ENCODE data around the gene LRTM2. TPM values are rescaled to one million over a fixed set of nuclear protein-coding genes. Genes with fewer than 3 reads are reported as not detected.

Gene LRTM2
- total RNA-seq, 1 experiment from 2014 or later = not detected

- Histone ChIP-seq H3K27ac (no peak overlapping the region), H3K4me1 (replicated peaks; ENCODE audit: insufficient read depth) (peaks cover 21% of the 10 kb centered on the region), H3K79me2 (ENCODE audit: low read depth) (no peaks in the 10 kb centered on the region), H3K4me3 (no peak overlapping the region), H3K27me3 (ENCODE audit: insufficient read depth, low read depth) (peaks cover 98% of the 10 kb centered on the region), H3F3A (ENCODE audit: insufficient read depth, low read depth) (no peaks in the 10 kb centered on the region; the same call in 1 of the 2 replicates), H3K9me2 (ENCODE audit: insufficient read depth) (no peaks in the 10 kb centered on the region), H3K4me2 (peak overlapping the region; percentile 49), H3K9me3 (ENCODE audit: insufficient read depth, low read depth) (no peaks in the 10 kb centered on the region), H4K20me1 (ENCODE audit: insufficient read depth) (peaks cover 3% of the 10 kb centered on the region; the same call in 1 of the 2 replicates), H2AFZ (no peak overlapping the region), H3K36me3 (ENCODE audit: low read depth) (no peaks in the 10 kb centered on the region)
- CTCF ChIA-PET = interaction anchor here (0.5 kb wide), 2 partner anchors 184 to 817 kb away, joined by 3 to 5 read pairs; no protein-coding TSS in a partner anchor
- POLR2A ChIA-PET (ENCODE audit: unreplicated experiment) = interaction anchor here (0.7 kb wide), 1 partner anchor 18 kb away, joined by 3 read pairs; no protein-coding TSS in a partner anchor
- intact Hi-C loops (cut with micrococcal nuclease; ENCODE audit: unreplicated experiment) = no loop called here
- peak; percentile 55 to 57 for DNase-seq
- no TSS peak for BruUV-seq (replicated peaks)
- no peak for TF ChIP-seq EZH2 (IDR thresholded peaks at IDR 0.05; ENCODE audit: low read depth)
- TF ChIP-seq, protein P1, sequence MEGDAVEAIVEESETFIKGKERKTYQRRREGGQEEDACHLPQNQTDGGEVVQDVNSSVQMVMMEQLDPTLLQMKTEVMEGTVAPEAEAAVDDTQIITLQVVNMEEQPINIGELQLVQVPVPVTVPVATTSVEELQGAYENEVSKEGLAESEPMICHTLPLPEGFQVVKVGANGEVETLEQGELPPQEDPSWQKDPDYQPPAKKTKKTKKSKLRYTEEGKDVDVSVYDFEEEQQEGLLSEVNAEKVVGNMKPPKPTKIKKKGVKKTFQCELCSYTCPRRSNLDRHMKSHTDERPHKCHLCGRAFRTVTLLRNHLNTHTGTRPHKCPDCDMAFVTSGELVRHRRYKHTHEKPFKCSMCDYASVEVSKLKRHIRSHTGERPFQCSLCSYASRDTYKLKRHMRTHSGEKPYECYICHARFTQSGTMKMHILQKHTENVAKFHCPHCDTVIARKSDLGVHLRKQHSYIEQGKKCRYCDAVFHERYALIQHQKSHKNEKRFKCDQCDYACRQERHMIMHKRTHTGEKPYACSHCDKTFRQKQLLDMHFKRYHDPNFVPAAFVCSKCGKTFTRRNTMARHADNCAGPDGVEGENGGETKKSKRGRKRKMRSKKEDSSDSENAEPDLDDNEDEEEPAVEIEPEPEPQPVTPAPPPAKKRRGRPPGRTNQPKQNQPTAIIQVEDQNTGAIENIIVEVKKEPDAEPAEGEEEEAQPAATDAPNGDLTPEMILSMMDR (conservative IDR thresholded peaks at IDR 0.05) = no peak
Observed at GRCh38 chr12:1836854-1837421, 16.6 kb downstream of the LRTM2 start.

DNA sequence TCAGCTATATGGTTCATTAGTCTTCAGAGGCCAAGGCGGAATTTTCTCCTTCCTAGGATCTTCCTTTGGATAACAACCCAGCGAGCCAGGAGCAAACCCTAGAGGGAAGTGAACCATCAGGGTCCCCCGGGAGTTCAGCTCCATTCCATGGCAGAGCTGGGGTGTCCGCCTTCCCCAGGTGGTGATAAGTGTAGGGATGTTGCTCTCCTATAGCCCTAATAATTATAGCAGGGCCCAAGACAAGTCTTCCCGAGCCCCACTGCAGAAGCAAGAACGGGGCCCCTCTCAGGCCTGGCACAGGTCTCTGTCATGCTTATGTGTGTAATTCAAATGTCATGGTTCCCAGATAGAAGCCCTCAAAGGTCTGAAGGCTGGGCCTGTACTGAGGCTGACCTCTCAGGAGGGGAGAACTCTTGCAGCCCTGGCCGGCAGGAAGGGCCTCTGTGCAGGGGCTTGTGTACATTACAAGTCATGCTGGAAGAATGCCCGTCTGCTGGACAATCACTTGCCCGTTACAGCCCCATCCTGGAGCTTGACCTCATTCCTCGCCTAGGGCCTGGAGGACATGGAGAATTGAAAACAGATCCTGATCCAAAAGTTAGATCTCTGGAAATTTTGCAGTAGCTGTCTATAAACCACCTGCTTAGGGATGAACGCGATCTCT, 17.3 kb downstream of the LRTM2 start:
- H3K27me3 ChIP-seq (ENCODE audit: insufficient read depth, low read depth) = peaks cover 97% of the 10 kb centered on the region
- POLR2A ChIA-PET (ENCODE audit: unreplicated experiment) = no interaction called here
- H3F3A ChIP-seq (ENCODE audit: insufficient read depth, low read depth) = no peaks in the 10 kb centered on the region; the same call in 1 of the 2 replicates
- no peak overlapping the region; the same call in 1 of the 2 replicates for H3K4me2 ChIP-seq
- peaks cover 3% of the 10 kb centered on the region; the same call in 1 of the 2 replicates for H4K20me1 ChIP-seq (ENCODE audit: insufficient read depth)
- H3K36me3 ChIP-seq (ENCODE audit: low read depth) = no peaks in the 10 kb centered on the region
- no peaks in the 10 kb centered on the region for H3K9me2 ChIP-seq (ENCODE audit: insufficient read depth)
- no peak for DNase-seq
- CTCF ChIA-PET = no interaction called here
- no peak overlapping the region for H2AFZ ChIP-seq
- BruUV-seq (replicated peaks) = no TSS peak
- H3K4me1 ChIP-seq (replicated peaks; ENCODE audit: insufficient read depth) = peaks cover 21% of the 10 kb centered on the region
- no peaks in the 10 kb centered on the region for H3K79me2 ChIP-seq (ENCODE audit: low read depth)
- H3K4me3 ChIP-seq = no peak overlapping the region
- no peak for TF ChIP-seq EZH2 (IDR thresholded peaks at IDR 0.05; ENCODE audit: low read depth)
- TF ChIP-seq, protein P1 (conservative IDR thresholded peaks at IDR 0.05) = no peak
- no peaks in the 10 kb centered on the region for H3K9me3 ChIP-seq (ENCODE audit: insufficient read depth, low read depth)
- intact Hi-C loops (cut with micrococcal nuclease; ENCODE audit: unreplicated experiment) = no loop called here
- H3K27ac ChIP-seq = no peak overlapping the region

- CTCF ChIA-PET = no interaction called here
- Histone ChIP-seq H3K27me3 (ENCODE audit: insufficient read depth, low read depth) (peaks cover 97% of the 10 kb centered on the region), H3K79me2 (ENCODE audit: low read depth) (no peaks in the 10 kb centered on the region), H3F3A (ENCODE audit: insufficient read depth, low read depth) (no peaks in the 10 kb centered on the region; the same call in 1 of the 2 replicates), H3K9me3 (ENCODE audit: insufficient read depth, low read depth) (no peaks in the 10 kb centered on the region), H3K4me3 (no peak overlapping the region), H3K4me2 (no peak overlapping the region), H3K4me1 (replicated peaks; ENCODE audit: insufficient read depth) (peaks cover 21% of the 10 kb centered on the region), H3K36me3 (ENCODE audit: low read depth) (no peaks in the 10 kb centered on the region), H4K20me1 (ENCODE audit: insufficient read depth) (peaks cover 3% of the 10 kb centered on the region; the same call in 1 of the 2 replicates), H3K9me2 (ENCODE audit: insufficient read depth) (no peaks in the 10 kb centered on the region), H2AFZ (no peak overlapping the region), H3K27ac (no peak overlapping the region)
- no peak for DNase-seq
- POLR2A ChIA-PET (ENCODE audit: unreplicated experiment) = no interaction called here
- no TSS peak for BruUV-seq (replicated peaks)
- TF ChIP-seq, protein P1 (conservative IDR thresholded peaks at IDR 0.05) = no peak
- no peak for TF ChIP-seq EZH2 (IDR thresholded peaks at IDR 0.05; ENCODE audit: low read depth)
- intact Hi-C loops (cut with micrococcal nuclease; ENCODE audit: unreplicated experiment) = no loop called here
Observed at GRCh38 chr12:1838205-1838993, 18.0 kb downstream of the LRTM2 start.

Data from PC-9 (cell line).